Central memory CD8-positive, alpha-beta T cell (primary cell): ENCODE data around the gene AHNAK.
A peak's percentile ranks its signal among the peaks of the same experiment; 100 is the strongest.

Experiments used
- ATAC-seq: fragments of 150-1000 bp; cut with Tn5 transposase; replicated peaks from 2 replicates; pipeline ENCODE4 v1.10.0; 2022; ENCODE audit warnings: mild to moderate bottlenecking, moderate FRiP score, moderate number of reproducible peaks; ENCODE audit not compliant: poor library complexity, severe bottlenecking; ENCODE audit errors: extremely low read depth
- DNase-seq, 2 donors: peaks; one replicate each; pipeline ENCODE4 v3.0.0; 2021; ENCODE audit warnings: low spot score in 2 of 2
- H3K27ac Mint-ChIP-seq: one replicate; pipeline ENCODE4 v1.8.0; 2022; ENCODE audit warnings: low read depth, mild to moderate bottlenecking, moderate library complexity, mixed read lengths
- H3K27me3 Mint-ChIP-seq: one replicate; pipeline ENCODE4 v1.8.0; 2022; ENCODE audit warnings: mixed read lengths
- H3K36me3 Mint-ChIP-seq: one replicate; pipeline ENCODE4 v1.8.0; 2022; ENCODE audit warnings: mild to moderate bottlenecking, moderate library complexity, mixed read lengths; ENCODE audit not compliant: insufficient read depth
- H3K4me1 Mint-ChIP-seq: one replicate; pipeline ENCODE4 v1.8.0; 2022; ENCODE audit warnings: mixed read lengths
- H3K4me3 Mint-ChIP-seq: one replicate; pipeline ENCODE4 v1.8.0; 2022; ENCODE audit warnings: mild to moderate bottlenecking, moderate library complexity, mixed read lengths
- H3K9me3 Mint-ChIP-seq: one replicate; pipeline ENCODE4 v1.8.0; 2022; ENCODE audit warnings: mixed read lengths

The AHNAK gene

DNA sequence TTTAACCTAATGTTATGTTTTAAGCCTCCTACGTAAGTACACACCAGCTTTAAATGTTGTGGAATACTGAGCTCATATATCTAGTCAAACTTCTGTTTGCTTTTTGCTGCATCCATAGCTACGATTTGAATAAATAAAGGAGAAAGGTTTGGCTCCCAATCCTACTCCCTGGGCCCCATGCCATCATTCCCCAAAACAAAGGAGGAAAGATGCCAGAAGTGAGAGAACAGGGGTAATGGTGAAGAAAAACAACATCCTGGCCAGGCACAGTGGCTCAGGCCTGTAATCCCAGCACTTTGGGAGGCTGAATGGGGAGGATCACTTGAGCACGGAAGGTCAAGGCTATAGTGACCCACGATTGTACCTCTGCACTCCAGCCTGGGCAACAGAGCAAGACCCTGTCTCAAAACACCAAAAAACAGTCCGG lies 101.3 kb downstream of the AHNAK start:
- Mint-ChIP-seq H3K9me3 (no peaks in the 10 kb centered on the region), H3K36me3 (peaks cover 2% of the 10 kb centered on the region)

DNA sequence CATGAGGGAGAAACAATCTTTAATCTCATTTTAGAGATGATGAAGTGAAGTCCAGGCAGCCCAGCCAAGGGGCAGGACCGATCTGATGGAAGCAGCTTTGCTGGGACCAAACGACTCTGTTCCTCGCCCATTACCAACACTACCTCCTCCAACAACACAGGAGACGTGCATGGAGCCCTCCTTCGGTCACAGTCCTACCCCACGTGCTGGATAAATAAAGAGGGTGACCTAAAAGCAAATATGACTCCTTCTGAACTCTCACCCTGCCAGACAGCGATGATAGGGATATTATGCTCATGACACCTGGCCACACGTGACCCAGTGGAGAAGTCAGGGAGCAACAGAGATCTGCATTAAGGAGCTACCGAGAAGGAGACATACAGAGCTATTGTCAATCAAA lies 101.8 kb downstream of the AHNAK start:
- Mint-ChIP-seq H3K27me3 (peaks cover 34% of the 10 kb centered on the region), H3K27ac (no peak overlapping the region), H3K4me3 (no peak overlapping the region), H3K9me3 (no peaks in the 10 kb centered on the region), H3K4me1 (no peaks in the 10 kb centered on the region), H3K36me3 (peaks cover 2% of the 10 kb centered on the region)
- DNase-seq (no peak), ATAC-seq (no peak)

More for the DNA sequence above, 101.3 kb downstream of the AHNAK start:
- Mint-ChIP-seq H3K27me3 (peaks cover 34% of the 10 kb centered on the region), H3K27ac (no peak overlapping the region), H3K4me1 (no peaks in the 10 kb centered on the region), H3K4me3 (no peak overlapping the region)
- no peak for DNase-seq
- no peak for ATAC-seq

DNA sequence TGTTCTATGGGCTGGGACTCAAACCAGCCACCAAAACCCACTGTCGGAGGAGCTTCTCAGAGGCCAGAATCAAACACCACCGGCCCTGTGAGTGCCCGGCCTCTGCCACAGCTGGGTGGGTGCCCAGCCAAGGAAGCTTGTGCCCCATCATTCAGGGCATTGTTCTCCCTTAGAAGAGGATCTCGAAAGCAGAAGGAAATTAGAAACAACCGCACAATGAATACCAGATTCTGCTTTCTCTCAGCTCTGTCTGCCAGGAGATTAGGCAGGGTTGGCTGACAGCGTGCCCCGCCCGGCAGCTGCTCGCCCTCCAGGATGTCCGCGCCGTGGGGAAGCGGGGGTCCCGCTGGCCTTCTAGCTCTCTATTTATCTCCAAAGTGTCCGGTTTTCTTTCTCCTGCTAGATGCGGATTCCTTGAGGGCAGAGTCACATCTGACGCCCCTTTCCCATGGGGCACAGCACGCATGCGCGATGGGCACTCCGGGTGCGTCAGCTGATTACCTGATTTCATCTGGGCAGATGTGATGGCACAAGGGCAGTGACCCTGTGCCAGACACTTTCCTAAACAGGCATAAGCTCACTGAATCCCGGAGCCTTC lies 102.3 kb downstream of the AHNAK start:
- Mint-ChIP-seq H3K4me1 (no peaks in the 10 kb centered on the region), H3K27me3 (peaks cover 34% of the 10 kb centered on the region), H3K4me3 (no peak overlapping the region), H3K36me3 (peaks cover 5% of the 10 kb centered on the region), H3K27ac (no peak overlapping the region), H3K9me3 (no peaks in the 10 kb centered on the region)
- DNase-seq (no peak), ATAC-seq (peak; percentile 49)

DNA sequence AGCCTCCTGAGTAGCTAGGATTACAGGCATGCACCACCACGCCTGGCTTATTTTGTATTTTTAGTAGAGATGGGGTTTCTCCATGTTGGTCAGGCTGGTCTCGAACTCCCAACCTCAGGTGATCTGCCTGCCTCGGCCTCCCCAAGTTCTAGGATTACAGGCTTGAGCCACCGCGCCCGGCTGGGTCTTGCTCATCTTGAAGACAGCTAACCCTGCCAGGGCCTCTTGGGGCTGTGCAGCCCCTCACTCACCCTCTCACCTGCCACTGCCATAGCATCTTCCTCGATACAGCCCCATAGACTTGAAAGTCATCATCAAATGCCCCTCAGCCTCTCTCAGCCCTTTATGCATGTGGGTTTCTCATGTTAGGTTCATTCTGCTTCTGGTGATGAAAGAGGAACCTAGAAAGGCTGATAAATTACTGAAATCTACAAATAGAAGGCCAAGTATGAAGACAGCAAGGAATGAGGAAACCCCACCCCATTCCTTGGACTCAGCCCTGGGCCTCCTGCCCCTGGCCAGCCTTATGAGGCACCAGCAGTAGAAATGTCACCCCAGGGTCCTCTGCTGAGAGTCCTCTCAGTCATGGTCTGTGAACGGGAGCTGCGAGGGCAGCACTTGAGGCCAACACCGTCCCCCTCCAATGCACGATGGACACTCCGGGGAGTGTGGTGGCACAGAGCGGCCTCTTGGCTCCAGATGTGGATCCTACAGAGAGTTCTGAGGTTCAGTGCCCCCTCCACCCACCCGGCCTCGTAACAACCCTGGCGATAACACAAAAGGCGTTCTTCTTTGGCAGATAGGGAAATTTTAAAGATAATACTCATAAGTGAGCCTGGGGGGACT lies 103.0 kb downstream of the AHNAK start:
- Mint-ChIP-seq H3K4me3 (no peak overlapping the region), H3K27ac (no peak overlapping the region), H3K9me3 (no peaks in the 10 kb centered on the region)

DNA sequence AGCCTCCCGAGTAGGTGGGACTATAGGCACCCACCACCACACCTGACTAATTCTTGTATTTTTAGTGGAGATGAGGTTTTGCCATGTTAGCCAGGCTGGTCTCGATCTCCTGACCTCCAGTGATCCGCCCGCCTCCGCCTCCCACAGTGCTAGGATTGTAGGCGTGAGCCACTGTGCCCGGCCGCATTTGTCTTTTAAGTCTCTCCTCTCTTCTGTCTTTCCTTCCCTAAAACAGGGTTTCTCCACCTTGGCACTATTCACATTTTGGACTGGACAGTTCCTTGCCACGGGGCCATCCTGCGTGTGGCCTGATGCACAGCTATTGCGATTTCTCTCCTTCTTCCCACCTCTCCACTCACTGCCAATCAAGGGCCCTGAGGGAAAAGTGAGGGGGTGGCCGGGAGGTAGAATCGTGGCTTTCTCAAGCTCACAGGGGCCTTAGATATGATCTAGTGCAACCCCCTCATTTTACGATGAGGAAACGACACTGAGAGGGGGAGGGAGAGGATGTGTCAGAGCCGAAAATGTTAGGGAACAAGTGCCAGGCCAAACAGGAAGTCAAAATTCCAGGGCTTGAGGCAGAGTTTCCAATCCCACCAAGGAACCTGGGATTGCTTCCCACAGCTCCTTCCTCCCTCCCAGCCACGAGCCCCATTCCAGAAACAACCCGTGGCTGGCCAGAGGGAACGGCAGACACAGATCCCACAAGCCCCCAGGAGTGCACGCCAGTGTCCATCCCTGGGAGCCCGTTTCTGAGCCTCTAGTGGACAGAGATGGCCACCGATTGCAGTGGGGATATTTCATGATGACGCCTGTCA lies 106.6 kb downstream of the AHNAK start:
- Mint-ChIP-seq H3K9me3 (no peaks in the 10 kb centered on the region), H3K27me3 (no peaks in the 10 kb centered on the region), H3K4me1 (no peaks in the 10 kb centered on the region), H3K36me3 (peaks cover 2% of the 10 kb centered on the region), H3K27ac (no peak overlapping the region), H3K4me3 (no peak overlapping the region)
- DNase-seq (no peak), ATAC-seq (no peak)

More for the DNA sequence above, 103.0 kb downstream of the AHNAK start:
- no peak for ATAC-seq
- H3K27me3 Mint-ChIP-seq, result peaks cover 32% of the 10 kb centered on the region
- peaks cover 5% of the 10 kb centered on the region for H3K36me3 Mint-ChIP-seq
- no peaks in the 10 kb centered on the region for H3K4me1 Mint-ChIP-seq
- no peak for DNase-seq

DNA sequence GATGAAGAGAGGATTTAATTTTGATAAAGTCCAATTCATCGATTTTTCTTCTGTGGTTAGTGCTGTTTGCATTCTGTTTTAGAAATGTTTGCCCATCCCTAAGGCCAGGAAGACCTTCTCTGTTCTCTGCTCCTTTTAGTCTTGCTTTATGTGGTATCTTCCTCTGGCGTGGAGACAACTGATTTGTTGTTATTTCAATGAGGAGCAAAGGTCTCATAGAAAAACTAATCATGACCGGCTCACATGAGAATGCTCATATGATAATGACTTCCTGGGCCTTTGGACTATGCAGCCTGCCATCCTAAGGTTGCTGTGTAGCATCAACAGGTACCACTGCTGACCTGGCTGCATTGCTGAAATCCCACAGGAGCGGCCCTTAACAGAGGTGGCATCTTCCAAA lies 108.0 kb downstream of the AHNAK start:
- Mint-ChIP-seq H3K27me3 (no peaks in the 10 kb centered on the region), H3K4me3 (no peak overlapping the region), H3K4me1 (no peaks in the 10 kb centered on the region), H3K36me3 (peaks cover 2% of the 10 kb centered on the region), H3K27ac (no peak overlapping the region), H3K9me3 (no peaks in the 10 kb centered on the region)
- ATAC-seq, result no peak
- no peak for DNase-seq

DNA sequence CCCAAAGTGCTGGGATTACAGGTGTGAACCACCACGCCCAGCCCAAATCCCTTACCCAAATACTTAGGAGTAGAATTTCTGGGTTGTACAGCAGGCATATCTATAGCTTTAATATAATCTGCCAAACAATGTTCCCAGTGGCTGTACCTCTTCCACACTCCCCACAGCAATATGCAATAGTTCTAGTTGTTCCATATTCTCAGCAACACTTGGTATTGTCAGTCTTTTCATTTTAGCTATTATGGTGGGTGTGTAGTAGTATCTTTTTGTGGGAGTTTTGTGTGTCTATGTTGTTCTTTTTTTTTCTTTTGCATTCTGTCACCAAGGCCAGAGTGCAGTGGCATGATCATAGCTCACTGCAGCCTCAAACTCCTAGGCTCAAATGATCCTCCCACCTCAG lies 109.0 kb downstream of the AHNAK start:
- H3K4me3 Mint-ChIP-seq, result no peak overlapping the region
- no peak overlapping the region for H3K27ac Mint-ChIP-seq
- DNase-seq (no peak), ATAC-seq (no peak)
- no peaks in the 10 kb centered on the region for H3K9me3 Mint-ChIP-seq
- H3K4me1 Mint-ChIP-seq, result no peaks in the 10 kb centered on the region
- peaks cover 2% of the 10 kb centered on the region for H3K36me3 Mint-ChIP-seq
- H3K27me3 Mint-ChIP-seq, result no peaks in the 10 kb centered on the region

DNA sequence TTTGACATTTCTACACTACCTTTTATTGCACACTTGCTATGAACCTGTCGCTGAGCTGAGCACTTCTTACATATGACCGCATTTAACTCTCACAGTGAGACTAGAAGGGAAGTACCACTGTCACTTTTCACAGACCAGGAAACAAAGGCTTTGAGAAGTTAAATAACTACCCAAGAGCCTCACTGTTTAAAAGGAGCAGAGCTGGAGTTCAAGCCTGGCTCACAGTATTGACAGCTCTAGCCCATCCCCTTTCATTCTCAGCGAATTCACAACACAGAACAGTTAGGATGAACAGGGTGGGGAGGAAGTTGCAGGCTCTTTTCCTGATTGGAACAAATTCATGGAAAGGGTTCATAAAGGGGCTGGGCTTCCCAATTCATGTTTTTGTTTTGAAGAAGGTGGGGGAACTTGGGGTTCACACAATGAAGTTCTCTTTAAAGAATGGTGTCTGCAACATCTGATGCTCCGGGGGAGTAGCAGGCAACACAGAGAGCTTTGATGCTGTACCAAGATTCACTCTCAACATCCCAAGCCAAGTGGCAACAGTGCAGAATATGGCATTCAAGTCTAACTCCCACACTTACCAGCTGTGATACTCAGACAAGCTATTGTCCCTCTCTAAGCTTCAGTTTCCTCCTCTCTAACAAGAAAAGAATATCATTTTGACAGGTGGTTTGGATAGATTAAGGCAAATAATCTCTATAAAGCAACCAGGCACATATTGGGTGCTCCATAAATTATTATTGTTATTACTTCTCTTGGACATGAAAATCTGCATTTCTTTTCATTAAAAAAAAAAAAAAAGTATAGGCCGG lies 110.6 kb downstream of the AHNAK start:
- H3K9me3 Mint-ChIP-seq, result no peaks in the 10 kb centered on the region
- peaks cover 2% of the 10 kb centered on the region for H3K36me3 Mint-ChIP-seq
- no peak for ATAC-seq
- H3K27ac Mint-ChIP-seq, result no peak overlapping the region
- no peak overlapping the region for H3K4me3 Mint-ChIP-seq
- peaks cover 2% of the 10 kb centered on the region for H3K4me1 Mint-ChIP-seq
- no peaks in the 10 kb centered on the region for H3K27me3 Mint-ChIP-seq
- DNase-seq, result no peak

DNA sequence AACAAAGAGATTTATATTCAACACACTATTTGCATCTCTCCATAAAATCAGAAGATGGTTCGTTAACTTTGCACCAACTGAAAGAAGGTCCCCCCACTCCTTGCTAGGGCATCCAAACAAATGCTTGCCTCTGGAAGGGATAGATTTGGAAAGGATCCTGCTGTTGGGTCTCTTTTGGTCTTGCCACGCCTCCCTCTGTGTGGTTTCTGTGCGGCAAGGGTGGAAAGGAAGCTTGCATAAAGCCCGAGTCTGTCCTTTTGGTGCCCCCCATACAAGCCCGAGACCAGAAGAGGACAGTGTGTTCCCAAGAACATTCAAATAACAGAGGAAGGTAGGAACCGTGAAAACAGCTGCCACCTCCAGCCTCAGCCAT lies 112.7 kb downstream of the AHNAK start:
- no peak for ATAC-seq
- Mint-ChIP-seq H3K4me3 (no peak overlapping the region), H3K27me3 (no peaks in the 10 kb centered on the region), H3K27ac (peak overlapping the region; percentile 1), H3K36me3 (peaks cover 2% of the 10 kb centered on the region), H3K9me3 (no peaks in the 10 kb centered on the region), H3K4me1 (peaks cover 10% of the 10 kb centered on the region)
- DNase-seq, result no peak

DNA sequence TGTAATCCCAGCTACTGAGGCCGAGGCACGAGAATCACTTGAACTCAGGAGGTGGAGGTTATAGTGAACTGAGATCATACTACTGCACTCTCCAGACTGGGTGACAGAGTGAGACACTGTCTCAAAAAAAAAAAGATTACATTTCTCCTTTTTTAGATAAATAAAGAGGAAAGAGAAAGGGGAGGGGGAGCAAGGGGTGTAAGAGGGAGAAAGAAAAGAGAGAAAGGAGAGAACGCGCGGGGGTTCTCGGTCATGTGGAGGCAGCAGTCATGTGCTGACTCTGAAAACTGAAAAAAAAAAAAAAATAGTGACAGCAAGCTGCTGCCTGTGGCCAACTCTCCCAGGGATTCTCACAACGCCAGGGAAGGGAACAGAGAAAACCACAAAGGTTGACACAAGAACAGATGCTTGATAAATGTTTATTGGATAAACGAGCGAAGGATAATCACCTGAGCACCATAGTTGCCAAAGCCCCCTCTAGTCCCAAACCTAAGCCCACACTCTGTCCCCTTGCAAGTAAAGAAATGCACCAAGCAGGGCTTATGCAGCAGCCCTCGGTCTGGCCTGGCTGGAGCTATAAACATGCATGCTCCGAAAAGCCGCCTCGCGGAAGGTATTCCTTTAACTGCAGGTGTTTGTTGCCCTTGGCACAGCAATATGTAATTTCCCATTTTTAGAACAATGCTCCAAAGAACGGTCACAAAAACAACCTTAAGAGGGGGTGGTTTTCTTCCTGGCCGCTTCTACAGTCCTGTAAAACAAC lies 113.3 kb downstream of the AHNAK start:
- Mint-ChIP-seq H3K27me3 (no peaks in the 10 kb centered on the region), H3K9me3 (no peaks in the 10 kb centered on the region), H3K36me3 (peaks cover 2% of the 10 kb centered on the region), H3K4me1 (peaks cover 15% of the 10 kb centered on the region), H3K4me3 (no peak overlapping the region), H3K27ac (no peak overlapping the region)
- ATAC-seq, result no peak
- no peak for DNase-seq

DNA sequence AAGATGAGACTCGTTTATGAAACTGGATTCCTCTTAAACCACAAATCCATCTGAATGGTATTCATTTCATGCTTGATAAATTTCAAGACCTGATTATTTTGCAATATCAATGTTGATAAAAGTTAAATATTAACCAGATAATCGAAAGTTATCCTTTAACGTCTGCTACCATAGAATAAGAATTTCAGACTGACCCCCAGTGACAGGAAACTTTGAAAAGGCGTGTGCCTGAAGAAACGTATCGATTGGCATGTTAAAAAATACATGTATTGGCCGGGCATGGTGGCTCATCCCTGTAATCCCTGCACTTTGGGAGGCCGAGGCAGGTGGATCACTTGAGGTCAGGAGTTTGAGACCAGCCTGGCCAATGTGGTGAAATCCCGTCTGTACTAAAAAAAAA lies 113.9 kb downstream of the AHNAK start:
- Mint-ChIP-seq H3K27me3 (no peaks in the 10 kb centered on the region), H3K36me3 (peaks cover 2% of the 10 kb centered on the region), H3K4me3 (no peak overlapping the region), H3K9me3 (no peaks in the 10 kb centered on the region), H3K27ac (no peak overlapping the region), H3K4me1 (peaks cover 15% of the 10 kb centered on the region)
- no peak for DNase-seq
- no peak for ATAC-seq
